CD4-positive, alpha-beta memory T cell (primary cell): Measurements from ENCODE around the gene TREML2. TPM values are rescaled to one million over a fixed set of nuclear protein-coding genes. Genes with fewer than 3 reads are reported as not detected.
A peak's percentile ranks its signal among the peaks of the same experiment; 100 is the strongest.

Experiments
- CTCF ChIA-PET: fragments of 350-600 bp; sonication (Branson Sonifier 250); formaldehyde crosslinking; loops from one replicate; lab custom pipeline; 2021; ENCODE audit warnings: inconsistent platforms; ENCODE audit not compliant: partially characterized antibody; lab: Charles Lee
- POLR2A ChIA-PET: fragments of 350-600 bp; sonication (Branson Sonifier 250); formaldehyde crosslinking; loops from one replicate; lab custom pipeline; 2021; ENCODE audit not compliant: partially characterized antibody; lab: Charles Lee
- DNase-seq, 5 donors: peaks; one replicate each; pipeline versions ENCODE4 v3.0.0 to v3.0.0-alpha.2; 2020 to 2022; ENCODE audit warnings: mixed read lengths in 1 of 5
- H3K27ac ChIP-seq: one replicate; pipeline ENCODE4 v1.7.0; 2013; ENCODE audit warnings: low read depth, low read length
- H3K27me3 ChIP-seq: 2 replicates; pipeline ENCODE4 v1.7.0; 2013; ENCODE audit warnings: mild to moderate bottlenecking, low read length, moderate library complexity; ENCODE audit not compliant: insufficient read depth
- H3K36me3 ChIP-seq: 2 replicates; pipeline ENCODE4 v1.7.0; 2013; ENCODE audit warnings: mild to moderate bottlenecking, low read length, moderate library complexity; ENCODE audit not compliant: insufficient read depth
- H3K4me1 ChIP-seq: 2 replicates; pipeline ENCODE4 v1.7.0; 2013; ENCODE audit warnings: mild to moderate bottlenecking, low read length, moderate library complexity; ENCODE audit not compliant: insufficient read depth
- H3K4me3 ChIP-seq, 2 donors: one replicate each; pipeline ENCODE4 v1.7.0; 2013; ENCODE audit warnings: low read length in 2 of 2, mild to moderate bottlenecking in 1 of 2
- H3K9me3 ChIP-seq, 2 donors: one replicate each; pipeline ENCODE4 v1.7.0; 2013; ENCODE audit warnings: low read length in 2 of 2, control low read depth in 1 of 2; ENCODE audit not compliant: control insufficient read depth in 1 of 2
- H3K27ac Mint-ChIP-seq, 7 donors: one replicate each; pipeline ENCODE4 v1.8.0; 2020 to 2021; ENCODE audit warnings: mixed read lengths in 7 of 7, mild to moderate bottlenecking in 6 of 7, inconsistent platforms in 3 of 7, moderate library complexity in 3 of 7
- H3K27me3 Mint-ChIP-seq, 2 donors: one replicate each; pipeline ENCODE4 v1.8.0; 2020 to 2021; ENCODE audit warnings: mixed read lengths in 2 of 2
- H3K36me3 Mint-ChIP-seq, 2 donors: one replicate each; pipeline ENCODE4 v1.8.0; 2020 to 2021; ENCODE audit warnings: mixed read lengths in 2 of 2, inconsistent platforms in 1 of 2, mild to moderate bottlenecking in 1 of 2
- H3K4me1 Mint-ChIP-seq, 4 donors: one replicate each; pipeline ENCODE4 v1.8.0; 2020 to 2021; ENCODE audit warnings: mixed read lengths in 4 of 4, mild to moderate bottlenecking in 1 of 4
- H3K4me3 Mint-ChIP-seq, 8 donors: one replicate each; pipeline ENCODE4 v1.8.0; 2020 to 2021; ENCODE audit warnings: mixed read lengths in 8 of 8, mild to moderate bottlenecking in 7 of 8, moderate library complexity in 6 of 8, inconsistent platforms in 3 of 8
- H3K9me3 Mint-ChIP-seq, 8 donors: one replicate each; pipeline ENCODE4 v1.8.0; 2020 to 2021; ENCODE audit warnings: mixed read lengths in 8 of 8, mild to moderate bottlenecking in 5 of 8, inconsistent platforms in 3 of 8, moderate library complexity in 1 of 8
- intact Hi-C: fragments of 100-400 bp; cut with micrococcal nuclease; formaldehyde crosslinking; loops from one replicate; pipeline ENCODE4 v1.15.1; 2023
- polyA plus RNA-seq, 2 donors: library from polyadenylated mRNA; unstranded; fragments of 300-500 nt; fragmentation: Illumina TruSeq; gene quantifications; one replicate each; pipeline ENCODE4 v1.2.3, GENCODE V29; 2021
- total RNA-seq, 2 experiments: library from RNA; stranded (reverse); gene quantifications; one replicate each; pipeline ENCODE4 v1.2.3, GENCODE V29; 2021

The TREML2 gene
- total and polyA plus RNA-seq, 4 experiments from 2014 or later = 0.35 to 4.8 (median 0.98) TPM

- Histone ChIP-seq H3K36me3 (no peaks in the 10 kb centered on the region), H3K27me3 (no peaks in the 10 kb centered on the region), H3K27ac (no peak overlapping the region), H3K4me1 (peaks cover 13% of the 10 kb centered on the region), H3K4me3 (no peak overlapping the region), H3K9me3 (no peaks in the 10 kb centered on the region)
- peaks cover 11 to 20% (median 12%) of the 10 kb centered on the region in 4 donors for H3K4me1 Mint-ChIP-seq
- ChIA-PET CTCF (no interaction called here), POLR2A (no interaction called here)
- H3K9me3 Mint-ChIP-seq = peaks cover 0 to 1% (median 0%) of the 10 kb centered on the region in 8 donors
- H3K27ac Mint-ChIP-seq = peak overlapping the region in 1 of 7 donors; percentile 22
- H3K4me3 Mint-ChIP-seq = no peak overlapping the region
- peaks cover 0 to 2% of the 10 kb centered on the region in 2 donors for H3K27me3 Mint-ChIP-seq
- DNase-seq = no peak
- intact Hi-C loops = no loop called here
- peaks cover 6 to 24% of the 10 kb centered on the region in 2 donors for H3K36me3 Mint-ChIP-seq
Observed at GRCh38 chr6:41150671-41151070, 50.3 kb downstream of the TREML2 start.

GRCh38 chr6:41147917-41148316 is 53.0 kb downstream of the TREML2 start:
- H3K4me1 Mint-ChIP-seq = peaks cover 10 to 20% (median 11%) of the 10 kb centered on the region in 4 donors
- Histone ChIP-seq H3K36me3 (no peaks in the 10 kb centered on the region), H3K9me3 (no peaks in the 10 kb centered on the region), H3K27ac (no peak overlapping the region), H3K4me3 (no peak overlapping the region), H3K4me1 (peaks cover 13% of the 10 kb centered on the region), H3K27me3 (no peaks in the 10 kb centered on the region)
- DNase-seq = no peak
- ChIA-PET CTCF (no interaction called here), POLR2A (no interaction called here)
- no peak overlapping the region for H3K27ac Mint-ChIP-seq
- no peaks in the 10 kb centered on the region for H3K9me3 Mint-ChIP-seq
- intact Hi-C loops = no loop called here
- H3K36me3 Mint-ChIP-seq = peaks cover 15 to 40% of the 10 kb centered on the region in 2 donors
- peak overlapping the region in 5 of 8 donors; percentile 0 to 52 (median 41) for H3K4me3 Mint-ChIP-seq
- no peaks in the 10 kb centered on the region for H3K27me3 Mint-ChIP-seq

Other genes with a start within 250 kb of the TREML2 start
- 1 to 10 TPM; 6.2 to 6.4 TPM for gene UNC5CL, start 161.9 kb downstream of the TREML2 start, total RNA-seq
- gene UNC5CL, start 161.9 kb downstream of the TREML2 start, polyA plus RNA-seq = under 1 TPM; 0.13 to 0.69 TPM
- gene TSPO2, start 158.7 kb downstream of the TREML2 start, total RNA-seq = not detected
- gene TSPO2, start 158.7 kb downstream of the TREML2 start, polyA plus RNA-seq = not detected
- gene APOBEC2, start 147.9 kb downstream of the TREML2 start, total RNA-seq = not detected
- gene APOBEC2, start 147.9 kb downstream of the TREML2 start, polyA plus RNA-seq = under 1 TPM; 0.44 to 0.91 TPM
- 10 to 100 TPM; 51.7 to 56.4 TPM for gene OARD1, start 128.8 kb downstream of the TREML2 start, total RNA-seq
- gene OARD1, start 128.8 kb downstream of the TREML2 start, polyA plus RNA-seq = 10 to 100 TPM; 41.0 to 56.7 TPM
- gene NFYA, start 128.2 kb downstream of the TREML2 start, total RNA-seq = 10 to 100 TPM; 56.7 to 56.9 TPM
- 10 to 100 TPM; 10.7 to 27.7 TPM for gene NFYA, start 128.2 kb downstream of the TREML2 start, polyA plus RNA-seq
- gene TREML1, start 46.8 kb downstream of the TREML2 start, total RNA-seq = not detected
- not detected for gene TREML1, start 46.8 kb downstream of the TREML2 start, polyA plus RNA-seq
- 1 to 10 TPM; 2.7 to 4.0 TPM for gene TREM2, start 38.0 kb downstream of the TREML2 start, total RNA-seq
- not detected for gene TREM2, start 38.0 kb downstream of the TREML2 start, polyA plus RNA-seq
- not detected for gene TREML4, start 27.2 kb upstream of the TREML2 start, total RNA-seq
- not detected for gene TREML4, start 27.2 kb upstream of the TREML2 start, polyA plus RNA-seq
- not detected for gene TREM1, start 85.5 kb upstream of the TREML2 start, total RNA-seq
- not detected for gene TREM1, start 85.5 kb upstream of the TREML2 start, polyA plus RNA-seq
- not detected for gene NCR2, start 134.5 kb upstream of the TREML2 start, total RNA-seq
- not detected for gene NCR2, start 134.5 kb upstream of the TREML2 start, polyA plus RNA-seq